HG03439 (cell line): Measurements from ENCODE around the gene PMIS2.
"Not testable (repeated sequence)": the region's sequence is repeated elsewhere in the genome, so short reads cannot be mapped to it uniquely, and the experiment has no call there.

Experiments
- ATAC-seq: cut with Tn5 transposase; IDR thresholded peaks from one replicate; pipeline ENCODE4 v1.9.1; 2021; ENCODE audit warnings: mild to moderate bottlenecking, moderate library complexity; ENCODE audit not compliant: unreplicated experiment

PMIS2 gene

GRCh38 chr19:35587321-35587720 is 1.3 kb downstream of the PMIS2 start:
- no peak for ATAC-seq

GRCh38 chr19:35590875-35591274 is 4.9 kb downstream of the PMIS2 start:
- no peak for ATAC-seq

GRCh38 chr19:35592226-35592625 is 6.3 kb downstream of the PMIS2 start:
- no peak for ATAC-seq

- not testable (repeated sequence) for ATAC-seq
These were observed 9.1 kb downstream of the PMIS2 start for GRCh38 chr19:35595026-35595425.

GRCh38 chr19:35595928-35596327 is 10.0 kb downstream of the PMIS2 start:
- no peak for ATAC-seq

GRCh38 chr19:35596366-35596999 is 10.5 kb downstream of the PMIS2 start:
- peak; percentile 59 for ATAC-seq

GRCh38 chr19:35601971-35602370 is 16.0 kb downstream of the PMIS2 start:
- no peak for ATAC-seq

- not testable (repeated sequence) for ATAC-seq
These were observed 18.5 kb downstream of the PMIS2 start for GRCh38 chr19:35604436-35604835.

- not testable (repeated sequence) for ATAC-seq
These were observed 21.2 kb downstream of the PMIS2 start for GRCh38 chr19:35607170-35607569.

- ATAC-seq = no peak
These were observed 21.7 kb downstream of the PMIS2 start for GRCh38 chr19:35607661-35608060.

GRCh38 chr19:35608251-35608650 is 22.3 kb downstream of the PMIS2 start:
- no peak for ATAC-seq

GRCh38 chr19:35609851-35610353 is 23.9 kb downstream of the PMIS2 start:
- ATAC-seq = no peak

- no peak for ATAC-seq
These were observed 26.2 kb downstream of the PMIS2 start for GRCh38 chr19:35612224-35612558.

- peak; percentile 78 for ATAC-seq
These were observed 26.8 kb downstream of the PMIS2 start, which contains the start of gene HAUS5 for GRCh38 chr19:35612559-35613321. HAUS5 (plus strand) TSS chr19:35612735; CDS start chr19:35612795, 60 bp downstream.

GRCh38 chr19:35613574-35613973 is 27.6 kb downstream of the PMIS2 start:
- no peak for ATAC-seq

GRCh38 chr19:35615036-35615435 is 29.1 kb downstream of the PMIS2 start:
- no peak for ATAC-seq

GRCh38 chr19:35618857-35619256 is 32.9 kb downstream of the PMIS2 start:
- ATAC-seq = no peak

- no peak for ATAC-seq
These were observed 33.4 kb downstream of the PMIS2 start for GRCh38 chr19:35619290-35619923.

- no peak for ATAC-seq
These were observed 34.0 kb downstream of the PMIS2 start for GRCh38 chr19:35620001-35620400.

- no peak for ATAC-seq
These were observed 35.7 kb downstream of the PMIS2 start for GRCh38 chr19:35621708-35622107.

GRCh38 chr19:35622750-35623149 is 36.8 kb downstream of the PMIS2 start:
- ATAC-seq = no peak
